AML-193 (cell line): ENCODE data around the gene FILIP1L.
A peak's percentile ranks its signal among the peaks of the same experiment; 100 is the strongest.

Source experiments
- DNase-seq, 2 experiments: peaks; one replicate each; lab custom pipeline; 2025; lab: John Stamatoyannopoulos, UW

Gene FILIP1L

DNA sequence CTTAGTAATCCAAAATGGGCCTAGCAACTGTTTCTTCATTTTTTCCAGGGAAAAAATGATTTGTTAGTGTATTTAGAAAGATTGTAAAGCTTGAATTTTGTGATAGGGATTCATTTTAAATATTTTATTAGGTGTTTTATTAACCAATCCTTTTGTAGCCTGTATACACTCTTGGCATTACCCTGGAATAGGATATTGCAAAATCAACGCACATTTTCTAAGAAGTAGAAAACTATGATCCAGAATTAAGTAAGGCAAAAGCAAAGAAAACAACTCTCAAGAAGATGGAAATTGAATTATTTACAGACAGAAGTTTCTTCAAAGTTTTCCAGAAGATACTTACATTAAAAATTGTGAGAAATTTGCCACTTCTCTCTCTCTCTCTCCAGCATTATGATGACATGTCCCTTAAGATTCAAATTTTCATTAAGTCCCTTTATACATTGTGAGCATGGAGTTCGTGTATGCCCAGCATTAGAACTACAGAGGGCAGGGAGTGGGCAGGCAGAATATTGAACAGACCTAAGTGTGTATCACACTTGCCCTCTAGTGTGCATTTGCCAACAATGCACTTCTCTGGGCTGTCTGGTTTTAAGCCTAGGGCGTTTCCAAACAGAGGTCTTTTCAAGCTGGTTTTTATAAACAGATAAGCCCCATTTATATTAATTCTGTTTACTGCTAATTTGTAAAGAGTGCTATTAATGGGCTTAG is 325.1 kb downstream of the FILIP1L start:
- peak; percentile 52 to 68 for DNase-seq
